ENCODE measurements around the gene TMEM221. TPM values are rescaled to one million over a fixed set of nuclear protein-coding genes. Genes with fewer than 3 reads are reported as not detected.

Gene TMEM221
- total RNA-seq, 1 donor from 2014 or later: not detected

GRCh38 chr19:17421942-17422341 is 26.5 kb downstream of the TMEM221 start:
- Mint-ChIP-seq H3K27me3 (ENCODE audit: low read depth) (no peaks in the 10 kb centered on the region), H3K4me1 (ENCODE audit: low read depth) (peaks cover 12% of the 10 kb centered on the region), H3K36me3 (ENCODE audit: low read depth) (peaks cover 21% of the 10 kb centered on the region), H3K27ac (no peak overlapping the region), H3K4me3 (ENCODE audit: low read depth) (no peak overlapping the region), H3K9me3 (no peaks in the 10 kb centered on the region)
- no peak for DNase-seq (ENCODE audit: low spot score)
- intact Hi-C loops (cut with micrococcal nuclease): no loop called here

- Mint-ChIP-seq H3K27me3 (ENCODE audit: low read depth) (no peaks in the 10 kb centered on the region), H3K4me1 (ENCODE audit: low read depth) (peaks cover 12% of the 10 kb centered on the region), H3K4me3 (ENCODE audit: low read depth) (peak overlapping the region; percentile 90), H3K9me3 (no peaks in the 10 kb centered on the region), H3K36me3 (ENCODE audit: low read depth) (peaks cover 27% of the 10 kb centered on the region), H3K27ac (peak overlapping the region; percentile 60)
- DNase-seq (ENCODE audit: low spot score): peak; percentile 20
- intact Hi-C loops (cut with micrococcal nuclease): no loop called here
Observed at GRCh38 chr19:17420475-17420924, 28.0 kb downstream of the TMEM221 start.

- intact Hi-C loops (cut with micrococcal nuclease): loop anchor here (1.0 kb wide), 1 partner anchor 15 kb away; the partner anchor contains the start of gene BST2
- H3K4me1 Mint-ChIP-seq (ENCODE audit: low read depth): peaks cover 12% of the 10 kb centered on the region
- H3K27me3 Mint-ChIP-seq (ENCODE audit: low read depth): no peaks in the 10 kb centered on the region
- H3K9me3 Mint-ChIP-seq: no peaks in the 10 kb centered on the region
- peak within 1 kb of the TSS; percentile 88 for H3K27ac Mint-ChIP-seq
- peaks cover 33% of the 10 kb centered on the region for H3K36me3 Mint-ChIP-seq (ENCODE audit: low read depth)
- H3K4me3 Mint-ChIP-seq (ENCODE audit: low read depth): peak within 1 kb of the TSS; percentile 90
- DNase-seq (ENCODE audit: low spot score): peak; percentile 94
Observed at GRCh38 chr19:17419621-17420474, 28.6 kb downstream of the TMEM221 start, which contains the start of gene MVB12A. TSS of gene MVB12A (plus strand) at chr19:17420047. CDS start at chr19:17420136, 89 bp downstream.

- Mint-ChIP-seq H3K27me3 (ENCODE audit: low read depth) (no peaks in the 10 kb centered on the region), H3K9me3 (no peaks in the 10 kb centered on the region), H3K4me1 (ENCODE audit: low read depth) (peaks cover 11% of the 10 kb centered on the region), H3K27ac (peak overlapping the region; percentile 88), H3K4me3 (ENCODE audit: low read depth) (peak overlapping the region; percentile 90), H3K36me3 (ENCODE audit: low read depth) (peaks cover 35% of the 10 kb centered on the region)
- DNase-seq (ENCODE audit: low spot score): no peak
- intact Hi-C loops (cut with micrococcal nuclease): loop anchor here (1.0 kb wide), 1 partner anchor 14 kb away; the partner anchor contains the start of gene BST2
Observed at GRCh38 chr19:17419154-17419620, 29.3 kb downstream of the TMEM221 start.

- Mint-ChIP-seq H3K4me1 (ENCODE audit: low read depth) (peaks cover 11% of the 10 kb centered on the region), H3K36me3 (ENCODE audit: low read depth) (peaks cover 38% of the 10 kb centered on the region), H3K27me3 (ENCODE audit: low read depth) (no peaks in the 10 kb centered on the region), H3K4me3 (ENCODE audit: low read depth) (peak overlapping the region; percentile 90), H3K9me3 (no peaks in the 10 kb centered on the region), H3K27ac (peak overlapping the region; percentile 88)
- DNase-seq (ENCODE audit: low spot score): no peak
- intact Hi-C loops (cut with micrococcal nuclease): loop anchor here (1.0 kb wide), 1 partner anchor 13 kb away; the partner anchor contains the start of gene BST2
Observed at GRCh38 chr19:17418710-17419109, 29.8 kb downstream of the TMEM221 start.

- Mint-ChIP-seq H3K27ac (no peak overlapping the region), H3K27me3 (ENCODE audit: low read depth) (no peaks in the 10 kb centered on the region), H3K4me1 (ENCODE audit: low read depth) (peaks cover 17% of the 10 kb centered on the region), H3K4me3 (ENCODE audit: low read depth) (no peak overlapping the region), H3K9me3 (no peaks in the 10 kb centered on the region), H3K36me3 (ENCODE audit: low read depth) (peaks cover 44% of the 10 kb centered on the region)
- intact Hi-C loops (cut with micrococcal nuclease): no loop called here
- DNase-seq (ENCODE audit: low spot score): no peak
Observed at GRCh38 chr19:17415121-17415520, 33.3 kb downstream of the TMEM221 start.

- H3K4me1 Mint-ChIP-seq (ENCODE audit: low read depth): peaks cover 12% of the 10 kb centered on the region
- no peak for DNase-seq (ENCODE audit: low spot score)
- no peaks in the 10 kb centered on the region for H3K9me3 Mint-ChIP-seq
- peaks cover 44% of the 10 kb centered on the region for H3K36me3 Mint-ChIP-seq (ENCODE audit: low read depth)
- intact Hi-C loops (cut with micrococcal nuclease): no loop called here
- H3K27me3 Mint-ChIP-seq (ENCODE audit: low read depth): no peaks in the 10 kb centered on the region
- no peak overlapping the region for H3K4me3 Mint-ChIP-seq (ENCODE audit: low read depth)
- H3K27ac Mint-ChIP-seq: no peak overlapping the region
Observed at GRCh38 chr19:17414097-17414496, 34.4 kb downstream of the TMEM221 start.

- no peak overlapping the region for H3K27ac Mint-ChIP-seq
- intact Hi-C loops (cut with micrococcal nuclease): no loop called here
- no peaks in the 10 kb centered on the region for H3K27me3 Mint-ChIP-seq (ENCODE audit: low read depth)
- peaks cover 19% of the 10 kb centered on the region for H3K4me1 Mint-ChIP-seq (ENCODE audit: low read depth)
- no peak overlapping the region for H3K4me3 Mint-ChIP-seq (ENCODE audit: low read depth)
- H3K9me3 Mint-ChIP-seq: no peaks in the 10 kb centered on the region
- no peak for DNase-seq (ENCODE audit: low spot score)
- peaks cover 47% of the 10 kb centered on the region for H3K36me3 Mint-ChIP-seq (ENCODE audit: low read depth)
Observed at GRCh38 chr19:17411801-17412200, 36.7 kb downstream of the TMEM221 start.

- H3K27me3 Mint-ChIP-seq (ENCODE audit: low read depth): no peaks in the 10 kb centered on the region
- H3K4me1 Mint-ChIP-seq (ENCODE audit: low read depth): peaks cover 31% of the 10 kb centered on the region
- H3K9me3 Mint-ChIP-seq: no peaks in the 10 kb centered on the region
- intact Hi-C loops (cut with micrococcal nuclease): loop anchor here (5.0 kb wide), 3 partner anchors 57 to 103 kb away; partner anchors contain the start of genes DDA1, GTPBP3 and MRPL34
- H3K27ac Mint-ChIP-seq: no peak overlapping the region
- no peak for DNase-seq (ENCODE audit: low spot score)
- peaks cover 39% of the 10 kb centered on the region for H3K36me3 Mint-ChIP-seq (ENCODE audit: low read depth)
- H3K4me3 Mint-ChIP-seq (ENCODE audit: low read depth): no peak overlapping the region
Observed at GRCh38 chr19:17409990-17410389, 38.5 kb downstream of the TMEM221 start.

- peak overlapping the region; percentile 92 for H3K4me3 Mint-ChIP-seq (ENCODE audit: low read depth)
- peak overlapping the region; percentile 87 for H3K27ac Mint-ChIP-seq
- intact Hi-C loops (cut with micrococcal nuclease): loop anchor here (5.0 kb wide), 3 partner anchors 60 to 100 kb away; partner anchors contain the start of genes DDA1, GTPBP3 and MRPL34
- H3K36me3 Mint-ChIP-seq (ENCODE audit: low read depth): peaks cover 39% of the 10 kb centered on the region
- no peaks in the 10 kb centered on the region for H3K9me3 Mint-ChIP-seq
- DNase-seq (ENCODE audit: low spot score): no peak
- peaks cover 32% of the 10 kb centered on the region for H3K4me1 Mint-ChIP-seq (ENCODE audit: low read depth)
- H3K27me3 Mint-ChIP-seq (ENCODE audit: low read depth): no peaks in the 10 kb centered on the region
Observed at GRCh38 chr19:17406887-17407196, 41.6 kb downstream of the TMEM221 start.

GRCh38 chr19:17406046-17406886 is 42.2 kb downstream of the TMEM221 start:
- H3K27me3 Mint-ChIP-seq (ENCODE audit: low read depth): no peaks in the 10 kb centered on the region
- H3K9me3 Mint-ChIP-seq: no peaks in the 10 kb centered on the region
- peak overlapping the region; percentile 92 for H3K4me3 Mint-ChIP-seq (ENCODE audit: low read depth)
- peaks cover 31% of the 10 kb centered on the region for H3K4me1 Mint-ChIP-seq (ENCODE audit: low read depth)
- DNase-seq (ENCODE audit: low spot score): no peak
- H3K27ac Mint-ChIP-seq: peak overlapping the region; percentile 87
- intact Hi-C loops (cut with micrococcal nuclease): loop anchor here (5.0 kb wide), 3 partner anchors 61 to 99 kb away; partner anchors contain the start of genes DDA1, GTPBP3 and MRPL34
- peaks cover 39% of the 10 kb centered on the region for H3K36me3 Mint-ChIP-seq (ENCODE audit: low read depth)

GRCh38 chr19:17405250-17406045 is 43.0 kb downstream of the TMEM221 start, which contains the start of gene BST2:
TSS of gene BST2 (minus strand) at chr19:17405630. CDS start at chr19:17405575, 55 bp downstream.
- H3K9me3 Mint-ChIP-seq: no peaks in the 10 kb centered on the region
- intact Hi-C loops (cut with micrococcal nuclease): loop anchor here (1.0 to 5.0 kb wide), 5 partner anchors 14 to 98 kb away; partner anchors contain the start of genes DDA1, GTPBP3 and MRPL34
- H3K36me3 Mint-ChIP-seq (ENCODE audit: low read depth): peaks cover 41% of the 10 kb centered on the region
- peak within 1 kb of the TSS; percentile 92 for H3K4me3 Mint-ChIP-seq (ENCODE audit: low read depth)
- peaks cover 31% of the 10 kb centered on the region for H3K4me1 Mint-ChIP-seq (ENCODE audit: low read depth)
- peak within 1 kb of the TSS; percentile 87 for H3K27ac Mint-ChIP-seq
- no peaks in the 10 kb centered on the region for H3K27me3 Mint-ChIP-seq (ENCODE audit: low read depth)
- peak; percentile 54 for DNase-seq (ENCODE audit: low spot score)

All from activated T-helper 2 cell treated with anti-CD3 and anti-CD28 coated beads, Interferon-gamma antibody, Interleukin-2, Interleukin-4, amounts not matched to agents 10 μg/mL and 5 μg/mL and 100 μg/mL, durations not matched to agents 14 hours and 24 hours and 36 hours (primary cell).